ENCODE results near the gene DMXL1. TPM values are rescaled to one million over a fixed set of nuclear protein-coding genes. Genes with fewer than 3 reads are reported as not detected.
"Not testable (repeated sequence)": the region's sequence is repeated elsewhere in the genome, so short reads cannot be mapped to it uniquely, and the experiment has no call there.

Gene DMXL1
- total RNA-seq, 4 donors from 2014 or later: 40.7 to 80.9 (median 46.6) TPM

DNA sequence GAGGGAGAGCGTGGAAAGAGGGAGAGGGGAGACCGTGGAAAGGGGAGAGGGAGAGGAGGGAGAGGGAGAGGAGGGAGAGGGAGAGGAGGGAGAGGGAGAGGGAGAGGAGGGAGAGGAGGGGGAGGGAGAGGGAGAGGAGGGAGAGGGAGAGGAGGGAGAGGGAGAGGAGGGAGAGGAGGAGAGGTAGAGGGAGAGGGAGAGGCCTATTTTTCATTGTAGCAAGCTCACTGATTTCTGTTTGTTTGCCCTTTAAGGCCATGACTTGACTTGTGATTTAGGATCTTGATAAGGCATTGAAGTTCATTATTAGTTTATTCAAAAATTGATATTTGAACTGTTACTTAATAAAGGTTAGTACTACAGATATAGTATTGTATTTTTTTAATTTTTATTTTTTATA is 52.4 kb downstream of the DMXL1 start:
- TF ChIP-seq CTCF (IDR thresholded peaks at IDR 0.05): no peak
- no peak for DNase-seq (ENCODE audit: low spot score)
- ATAC-seq (ENCODE audit: low FRiP score): no peak

DNA sequence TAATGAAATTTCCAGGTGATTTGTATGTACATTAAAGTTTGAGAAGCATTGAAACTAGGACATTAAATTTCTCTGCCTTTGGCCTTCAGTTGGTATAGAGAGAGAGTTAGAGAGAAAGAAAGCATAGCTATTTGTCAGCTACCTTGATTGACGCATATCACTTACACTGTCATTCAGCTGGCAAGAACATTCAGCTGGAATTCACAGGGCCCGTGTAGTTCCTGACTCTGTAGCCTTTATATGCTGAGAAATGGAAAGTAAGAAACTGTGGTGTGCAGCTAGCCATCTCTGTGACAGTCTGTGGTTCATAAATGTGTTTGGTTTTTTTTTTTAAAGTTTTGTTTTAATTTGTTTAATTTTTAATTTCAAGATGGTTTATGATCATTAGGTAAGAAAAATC is 58.9 kb downstream of the DMXL1 start:
- DNase-seq (ENCODE audit: low spot score): no peak
- no peak for TF ChIP-seq CTCF (IDR thresholded peaks at IDR 0.05)
- ATAC-seq (ENCODE audit: low FRiP score): no peak

GRCh38 chr5:119131530-119132304 is 60.8 kb downstream of the DMXL1 start:
- ATAC-seq (ENCODE audit: low FRiP score) (no peak), DNase-seq (ENCODE audit: low spot score) (no peak)
- TF ChIP-seq CTCF (IDR thresholded peaks at IDR 0.05): no peak

GRCh38 chr5:119135743-119136142 is 64.9 kb downstream of the DMXL1 start:
- ATAC-seq (ENCODE audit: low FRiP score); DNase-seq (ENCODE audit: low spot score): not testable (repeated sequence)

DNA sequence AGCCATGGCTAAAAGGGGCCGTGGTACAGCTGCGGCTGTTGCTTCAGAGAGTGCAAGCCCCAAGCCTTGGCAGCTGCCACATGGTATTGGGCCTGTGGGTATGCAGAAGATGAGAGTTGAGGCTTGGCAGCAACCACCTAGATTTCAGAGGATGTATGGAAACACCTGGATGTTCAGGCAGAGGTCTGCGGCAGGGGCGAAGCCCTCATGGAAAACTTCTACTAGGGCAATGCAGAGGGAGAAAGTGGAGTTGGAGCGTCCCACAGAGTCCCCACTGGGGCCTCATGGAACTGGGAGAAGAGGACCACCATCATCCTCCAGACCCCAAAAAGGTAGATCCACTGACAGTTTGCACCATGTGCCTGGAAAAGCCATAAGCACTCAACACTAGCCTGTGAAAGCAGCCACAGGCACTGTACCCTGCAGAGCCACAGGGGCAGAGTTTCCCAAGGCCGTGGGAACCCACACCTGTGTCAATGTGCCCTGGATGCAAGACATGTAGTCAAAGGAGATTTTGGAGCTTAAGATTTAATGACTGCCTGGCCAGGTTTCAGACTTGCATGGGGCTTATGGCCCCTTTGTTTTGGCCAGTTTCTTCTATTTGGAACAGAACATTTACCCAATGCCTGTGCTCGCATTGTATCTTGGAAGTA is 65.9 kb downstream of the DMXL1 start:
- no peak for DNase-seq (ENCODE audit: low spot score)
- ATAC-seq (ENCODE audit: low FRiP score): no peak
- no peak for TF ChIP-seq CTCF (IDR thresholded peaks at IDR 0.05)

DNA sequence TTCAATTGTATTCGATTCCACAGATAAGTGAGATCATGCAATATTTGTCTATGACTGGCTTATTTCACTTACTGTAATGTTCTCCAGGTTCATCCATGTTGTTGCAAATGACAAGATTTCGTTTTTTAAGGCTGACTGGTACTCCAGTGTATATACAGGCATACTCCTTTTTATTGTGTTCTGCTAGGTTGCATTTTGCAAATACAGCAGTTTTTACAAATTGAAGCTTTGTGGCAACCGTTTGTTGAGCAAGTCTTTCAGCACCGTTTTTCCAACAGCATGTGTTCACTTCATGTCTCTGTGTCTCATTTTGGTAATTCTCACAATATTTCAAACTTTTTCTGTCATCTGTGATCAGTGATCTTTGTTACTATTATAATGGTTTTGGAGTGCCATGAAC is 82.7 kb downstream of the DMXL1 start:
- ATAC-seq (ENCODE audit: low FRiP score) (no peak), DNase-seq (ENCODE audit: low spot score) (no peak)
- no peak for TF ChIP-seq CTCF (IDR thresholded peaks at IDR 0.05)

GRCh38 chr5:119158144-119158543 is 87.3 kb downstream of the DMXL1 start:
- ATAC-seq (ENCODE audit: low FRiP score) (no peak), DNase-seq (ENCODE audit: low spot score) (no peak)
- no peak for TF ChIP-seq CTCF (IDR thresholded peaks at IDR 0.05)
